DOHH2 (cell line): ENCODE measurements around the gene CHERP.

Source experiments
- H3F3A ChIP-seq: fragments of 200-600 bp; sonication (generic), shearing (Covaris generic); 2 replicates; pipeline ENCODE4 v1.6.0; 2016; ENCODE audit warnings: antibody characterized with exemption, mild to moderate bottlenecking; ENCODE audit not compliant: control insufficient read depth, insufficient read depth
- H3K27ac ChIP-seq: fragments of 200-600 bp; sonication (generic); 2 replicates; pipeline ENCODE4 v1.5.1; 2014; ENCODE audit warnings: low read depth, mild to moderate bottlenecking, low read length, moderate library complexity
- H3K27me3 ChIP-seq: fragments of 200-600 bp; sonication (generic); 2 replicates; pipeline ENCODE4 v1.6.1; 2014; ENCODE audit warnings: mild to moderate bottlenecking, low read length, mixed read lengths; ENCODE audit not compliant: control insufficient read depth
- H3K36me3 ChIP-seq: fragments of 200-600 bp; sonication (generic); 2 replicates; pipeline ENCODE4 v1.6.1; 2014; ENCODE audit warnings: mild to moderate bottlenecking, low read length, moderate library complexity, mixed read lengths; ENCODE audit not compliant: control insufficient read depth
- H3K4me1 ChIP-seq: fragments of 200-600 bp; sonication (generic); 2 replicates; pipeline ENCODE4 v1.6.1; 2014; ENCODE audit warnings: mild to moderate bottlenecking, low read length, mixed read lengths; ENCODE audit not compliant: control insufficient read depth
- H3K4me2 ChIP-seq: fragments of 200-600 bp; sonication (generic); 2 replicates; pipeline ENCODE4 v1.6.0; 2014; ENCODE audit warnings: mild to moderate bottlenecking, low read length, moderate library complexity
- H3K4me3 ChIP-seq: fragments of 200-600 bp; sonication (generic); 2 replicates; pipeline ENCODE4 v1.5.1; 2014; ENCODE audit warnings: mild to moderate bottlenecking, low read length, mixed read lengths
- H3K79me2 ChIP-seq: fragments of 200-600 bp; sonication (generic); 2 replicates; pipeline ENCODE4 v1.6.1; 2014; ENCODE audit warnings: mild to moderate bottlenecking, low read length, mixed read lengths; ENCODE audit not compliant: control insufficient read depth
- H3K9me2 ChIP-seq: fragments of 200-600 bp; sonication (generic); replicated peaks from 2 replicates; pipeline ENCODE4 v1.6.1; 2014; ENCODE audit warnings: mild to moderate bottlenecking, low read length, mixed read lengths; ENCODE audit not compliant: control insufficient read depth
- H3K9me3 ChIP-seq: fragments of 200-600 bp; sonication (generic); 2 replicates; pipeline ENCODE4 v1.6.1; 2014; ENCODE audit warnings: antibody characterized with exemption, low read length, mixed read lengths; ENCODE audit not compliant: control insufficient read depth, insufficient read depth
- H4K20me1 ChIP-seq: fragments of 200-600 bp; sonication (generic); 2 replicates; pipeline ENCODE4 v1.6.0; 2014; ENCODE audit warnings: low read depth, mild to moderate bottlenecking, antibody characterized with exemption, low read length, moderate library complexity; ENCODE audit not compliant: control insufficient read depth, insufficient read depth
- CTCF ChIP-seq: fragments of 200-600 bp; sonication (generic); IDR thresholded peaks from one replicate; pipeline ENCODE4 v1.5.1; 2014; ENCODE audit warnings: antibody characterized with exemption, mild to moderate bottlenecking, low read depth, low read length; ENCODE audit not compliant: poor library complexity, severe bottlenecking
- EZH2phosphoT487 ChIP-seq: fragments of 200-600 bp; sonication (generic); IDR thresholded peaks from 2 replicates; pipeline ENCODE4 v1.6.1; 2017; ENCODE audit warnings: borderline replicate concordance, mild to moderate bottlenecking, antibody characterized with exemption, low read length, moderate library complexity, mixed read lengths

Gene CHERP

GRCh38 chr19:16527334-16527935 lies 14.8 kb downstream of the CHERP start:
- H3K79me2 ChIP-seq = peaks cover 16% of the 10 kb centered on the region
- no peaks in the 10 kb centered on the region for H3K9me2 ChIP-seq
- H3K4me1 ChIP-seq = no peaks in the 10 kb centered on the region
- no peak for TF ChIP-seq CTCF
- no peak for TF ChIP-seq EZH2phosphoT487
- H3F3A ChIP-seq = no peaks in the 10 kb centered on the region
- no peak overlapping the region for H3K4me2 ChIP-seq
- H3K36me3 ChIP-seq = peaks cover 94% of the 10 kb centered on the region
- H4K20me1 ChIP-seq = peaks cover 3% of the 10 kb centered on the region; the same call in 1 of the 2 replicates
- H3K9me3 ChIP-seq = no peaks in the 10 kb centered on the region
- H3K27ac ChIP-seq = no peak overlapping the region
- H3K4me3 ChIP-seq = no peak overlapping the region
- H3K27me3 ChIP-seq = no peaks in the 10 kb centered on the region

- no peak for TF ChIP-seq EZH2phosphoT487
- TF ChIP-seq CTCF = no peak
- Histone ChIP-seq H3K4me3 (no peak overlapping the region), H4K20me1 (peaks cover 3% of the 10 kb centered on the region; the same call in 1 of the 2 replicates), H3K4me1 (no peaks in the 10 kb centered on the region), H3K79me2 (peaks cover 16% of the 10 kb centered on the region), H3K9me3 (no peaks in the 10 kb centered on the region), H3K27ac (no peak overlapping the region), H3K27me3 (no peaks in the 10 kb centered on the region), H3K36me3 (peaks cover 92% of the 10 kb centered on the region), H3K4me2 (no peak overlapping the region), H3K9me2 (no peaks in the 10 kb centered on the region), H3F3A (no peaks in the 10 kb centered on the region)
Observed at GRCh38 chr19:16525751-16526481, 16.3 kb downstream of the CHERP start.

- no peaks in the 10 kb centered on the region for H3K9me2 ChIP-seq
- H4K20me1 ChIP-seq = peaks cover 3% of the 10 kb centered on the region; the same call in 1 of the 2 replicates
- H3K4me2 ChIP-seq = no peak overlapping the region
- no peak overlapping the region for H3K4me3 ChIP-seq
- no peaks in the 10 kb centered on the region for H3K4me1 ChIP-seq
- H3K27ac ChIP-seq = no peak overlapping the region
- no peaks in the 10 kb centered on the region for H3K27me3 ChIP-seq
- no peaks in the 10 kb centered on the region for H3F3A ChIP-seq
- TF ChIP-seq CTCF (no peak), EZH2phosphoT487 (no peak)
- H3K79me2 ChIP-seq = peaks cover 16% of the 10 kb centered on the region
- H3K9me3 ChIP-seq = no peaks in the 10 kb centered on the region
- peaks cover 92% of the 10 kb centered on the region for H3K36me3 ChIP-seq
Observed at GRCh38 chr19:16524991-16525734, 17.1 kb downstream of the CHERP start.
